Hepatocyte (in vitro differentiated cells): Measurements from ENCODE around the gene URB2. TPM values are rescaled to one million over a fixed set of nuclear protein-coding genes. Genes with fewer than 3 reads are reported as not detected.
"Not testable (repeated sequence)": the region's sequence is repeated elsewhere in the genome, so short reads cannot be mapped to it uniquely, and the experiment has no call there.

Source experiments
- DNase-seq: peaks from one replicate; pipeline ENCODE4 v3.0.0-alpha.2; 2016; ENCODE audit warnings: low spot score
- H2AFZ ChIP-seq: fragments of 200-600 bp; sonication (generic); 2 replicates; pipeline ENCODE4 v1.6.0; 2016; ENCODE audit warnings: antibody characterized with exemption, mild to moderate bottlenecking
- H3K27ac ChIP-seq: fragments of 200-600 bp; sonication (generic); 2 replicates; pipeline ENCODE4 v1.5.1; 2016; ENCODE audit warnings: mild to moderate bottlenecking
- H3K27me3 ChIP-seq: fragments of 200-600 bp; sonication (generic); 2 replicates; pipeline ENCODE4 v1.6.1; 2016
- H3K36me3 ChIP-seq: fragments of 200-600 bp; sonication (generic); replicated peaks from 2 replicates; pipeline ENCODE4 v1.5.1; 2016; ENCODE audit warnings: low read depth; ENCODE audit not compliant: insufficient read depth
- H3K4me1 ChIP-seq: fragments of 200-600 bp; sonication (generic); 2 replicates; pipeline ENCODE4 v1.5.1; 2016; ENCODE audit warnings: mild to moderate bottlenecking, moderate library complexity; ENCODE audit not compliant: insufficient read depth
- H3K4me2 ChIP-seq: fragments of 200-600 bp; sonication (generic); 2 replicates; pipeline ENCODE4 v1.6.0; 2016
- H3K4me3 ChIP-seq: fragments of 200-600 bp; sonication (generic); 2 replicates; pipeline ENCODE4 v1.5.1; 2016; ENCODE audit warnings: mild to moderate bottlenecking
- H3K79me2 ChIP-seq: fragments of 200-600 bp; sonication (generic); 2 replicates; pipeline ENCODE4 v1.6.0; 2017; ENCODE audit warnings: mild to moderate bottlenecking
- H3K9me2 ChIP-seq: fragments of 200-600 bp; sonication (generic); replicated peaks from 2 replicates; pipeline ENCODE4 v1.6.0; 2017; ENCODE audit warnings: mild to moderate bottlenecking; ENCODE audit not compliant: insufficient read depth
- H3K9me3 ChIP-seq: fragments of 200-600 bp; sonication (generic); 2 replicates; pipeline ENCODE4 v1.5.1; 2016; ENCODE audit warnings: low read depth, mild to moderate bottlenecking
- H4K20me1 ChIP-seq: fragments of 200-600 bp; sonication (generic); 2 replicates; pipeline ENCODE4 v1.6.0; 2016; ENCODE audit warnings: mild to moderate bottlenecking; ENCODE audit not compliant: insufficient read depth, poor library complexity, severe bottlenecking
- EZH2 ChIP-seq: fragments of 200-600 bp; sonication (generic); IDR thresholded peaks from 2 replicates; pipeline ENCODE4 v1.6.1; 2016; ENCODE audit warnings: antibody characterized with exemption, mild to moderate bottlenecking, borderline replicate concordance
- EZH2phosphoT487 ChIP-seq: fragments of 200-600 bp; sonication (generic); IDR thresholded peaks from one replicate; pipeline ENCODE4 v1.6.1; 2018; ENCODE audit warnings: antibody characterized with exemption, mild to moderate bottlenecking, low read depth, moderate library complexity; ENCODE audit not compliant: unreplicated experiment, severe bottlenecking
- WGBS: methylation state at CpG from one replicate; pipeline ENCODE4 v1.1.6; 2016; ENCODE audit warnings: low lambda C conversion rate; ENCODE audit errors: missing lambda C conversion rate; 5-methylcytosine and 5-hydroxymethylcytosine counted together
- polyA plus RNA-seq: library from polyadenylated mRNA; unstranded; fragments of >200 nt; fragmentation: Nextera tagmentation; extraction: Ambion mirVana; gene quantifications from 2 replicates; pipeline ENCODE4 v1.2.1, GENCODE V29; 2016
- total RNA-seq: library from RNA; depleted of rRNA; stranded (reverse); fragments of >200 nt; gene quantifications from 2 replicates; pipeline ENCODE4 v1.2.3, GENCODE V29; 2014
- TF ChIP-seq, protein P1 (sequence below): fragments of 200-600 bp; sonication (generic); IDR thresholded peaks from 2 replicates; pipeline ENCODE4 v1.5.1; 2016; ENCODE audit warnings: antibody characterized with exemption, mild to moderate bottlenecking; ENCODE audit not compliant: poor library complexity

Gene URB2
- total and polyA plus RNA-seq, 2 experiments from 2014 or later = 4.6 to 12.4 TPM

DNA sequence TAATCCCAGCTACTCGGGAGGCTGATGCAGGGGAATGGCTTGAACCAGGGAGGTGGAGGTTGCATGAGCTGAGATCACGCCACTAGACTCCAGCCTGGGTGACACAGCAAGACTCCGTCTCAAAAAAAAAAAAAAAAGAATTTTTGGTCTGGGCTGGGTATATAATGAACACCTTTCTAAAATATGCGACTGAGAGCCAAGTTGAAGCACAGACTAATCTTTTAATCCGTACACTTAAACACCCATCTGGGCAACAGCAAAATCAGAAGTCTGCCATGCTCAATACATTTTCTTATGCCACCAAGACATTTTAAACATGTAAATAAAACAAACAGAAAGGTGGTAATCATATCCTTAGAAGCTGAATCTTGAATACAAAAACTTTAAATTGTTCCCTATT, 35.9 kb upstream of the URB2 start:
- Histone ChIP-seq H3K36me3 (no peaks in the 10 kb centered on the region), H3K27ac (no peak overlapping the region), H3K4me2 (no peak overlapping the region), H3K4me1 (no peaks in the 10 kb centered on the region), H3K27me3 (no peaks in the 10 kb centered on the region), H3K9me2 (no peaks in the 10 kb centered on the region), H3K79me2 (no peaks in the 10 kb centered on the region), H3K9me3 (no peaks in the 10 kb centered on the region), H4K20me1 (no peaks in the 10 kb centered on the region), H3K4me3 (no peak overlapping the region), H2AFZ (no peak overlapping the region)
- DNase-seq = no peak
- WGBS = 95% methylated on average over 5 of the region's 5 CpGs
- TF ChIP-seq EZH2phosphoT487 (no peak), EZH2 (no peak)
- TF ChIP-seq, protein P1, sequence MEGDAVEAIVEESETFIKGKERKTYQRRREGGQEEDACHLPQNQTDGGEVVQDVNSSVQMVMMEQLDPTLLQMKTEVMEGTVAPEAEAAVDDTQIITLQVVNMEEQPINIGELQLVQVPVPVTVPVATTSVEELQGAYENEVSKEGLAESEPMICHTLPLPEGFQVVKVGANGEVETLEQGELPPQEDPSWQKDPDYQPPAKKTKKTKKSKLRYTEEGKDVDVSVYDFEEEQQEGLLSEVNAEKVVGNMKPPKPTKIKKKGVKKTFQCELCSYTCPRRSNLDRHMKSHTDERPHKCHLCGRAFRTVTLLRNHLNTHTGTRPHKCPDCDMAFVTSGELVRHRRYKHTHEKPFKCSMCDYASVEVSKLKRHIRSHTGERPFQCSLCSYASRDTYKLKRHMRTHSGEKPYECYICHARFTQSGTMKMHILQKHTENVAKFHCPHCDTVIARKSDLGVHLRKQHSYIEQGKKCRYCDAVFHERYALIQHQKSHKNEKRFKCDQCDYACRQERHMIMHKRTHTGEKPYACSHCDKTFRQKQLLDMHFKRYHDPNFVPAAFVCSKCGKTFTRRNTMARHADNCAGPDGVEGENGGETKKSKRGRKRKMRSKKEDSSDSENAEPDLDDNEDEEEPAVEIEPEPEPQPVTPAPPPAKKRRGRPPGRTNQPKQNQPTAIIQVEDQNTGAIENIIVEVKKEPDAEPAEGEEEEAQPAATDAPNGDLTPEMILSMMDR = no peak

DNA sequence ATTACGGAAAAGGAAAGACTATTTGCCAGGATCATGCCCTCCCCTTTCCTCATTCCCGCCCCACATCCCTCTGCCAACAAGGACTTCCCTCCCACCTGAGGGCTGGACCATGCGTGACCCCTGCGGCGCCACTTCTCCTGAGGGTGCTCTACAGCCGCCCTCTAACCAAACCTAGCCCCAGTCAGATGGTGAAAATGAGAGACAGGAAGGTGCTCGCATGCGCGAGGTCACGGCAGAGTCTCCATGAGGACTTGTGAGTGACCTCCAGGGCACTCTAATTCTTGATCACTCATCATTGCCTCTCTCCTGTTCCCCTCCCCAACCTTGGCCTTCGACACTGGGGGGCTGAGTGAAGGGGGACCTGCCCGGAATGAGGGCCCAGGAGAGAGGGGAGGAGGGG, 32.2 kb upstream of the URB2 start:
- no peaks in the 10 kb centered on the region for H3K27me3 ChIP-seq
- no peaks in the 10 kb centered on the region for H3K4me1 ChIP-seq
- H3K79me2 ChIP-seq = no peaks in the 10 kb centered on the region
- no peaks in the 10 kb centered on the region for H3K9me2 ChIP-seq
- WGBS = 97% methylated on average over 12 of the region's 12 CpGs
- H3K36me3 ChIP-seq = no peaks in the 10 kb centered on the region
- H2AFZ ChIP-seq = no peak overlapping the region
- H3K4me3 ChIP-seq = no peak overlapping the region
- H3K9me3 ChIP-seq = no peaks in the 10 kb centered on the region
- H4K20me1 ChIP-seq = no peaks in the 10 kb centered on the region
- TF ChIP-seq EZH2 = no peak
- TF ChIP-seq, protein P1 = no peak
- no peak for TF ChIP-seq EZH2phosphoT487
- H3K27ac ChIP-seq = no peak overlapping the region
- DNase-seq = no peak
- no peak overlapping the region for H3K4me2 ChIP-seq

DNA sequence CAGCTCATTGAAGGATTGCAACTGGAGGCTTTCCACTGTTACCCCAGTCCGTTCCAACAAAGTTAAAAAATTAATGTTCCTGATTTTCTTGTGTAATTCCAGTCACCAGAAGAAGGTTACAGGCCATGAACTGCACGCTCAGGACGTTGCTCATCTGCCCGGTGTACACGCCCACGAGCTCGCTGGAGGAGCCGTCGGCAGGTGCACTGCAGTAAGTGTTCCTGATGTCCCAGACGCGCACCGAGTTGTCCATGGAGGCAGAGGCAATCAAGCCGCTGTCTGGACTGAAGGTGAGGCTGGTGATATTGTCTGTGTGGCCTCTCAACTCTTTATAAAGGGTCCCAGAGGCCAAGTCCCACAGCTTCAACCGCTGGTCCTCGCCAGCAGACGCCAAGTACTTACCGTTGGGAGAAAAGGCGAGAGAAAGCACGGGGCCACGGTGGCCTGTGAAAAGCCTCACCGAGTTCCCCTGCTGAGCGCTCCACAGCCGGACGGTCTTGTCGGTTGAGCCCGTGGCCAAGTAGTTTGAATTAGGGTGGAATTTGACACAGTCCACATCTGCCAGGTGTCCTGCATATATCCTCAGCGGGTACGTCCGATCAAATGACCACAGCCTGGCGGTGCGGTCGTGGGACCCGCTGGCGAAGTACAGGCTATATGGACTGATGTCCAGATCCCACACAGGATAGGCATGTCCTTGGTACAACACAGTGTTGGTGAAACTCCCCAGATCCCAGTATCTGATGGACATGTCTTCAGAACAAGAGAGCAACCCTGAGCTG, 31.6 kb upstream of the URB2 start:
- no peaks in the 10 kb centered on the region for H3K79me2 ChIP-seq
- H3K4me3 ChIP-seq = no peak overlapping the region
- H3K9me3 ChIP-seq = no peaks in the 10 kb centered on the region
- TF ChIP-seq EZH2 = no peak
- TF ChIP-seq EZH2phosphoT487 = no peak
- TF ChIP-seq, protein P1 = no peak
- 98% methylated on average over 34 of the region's 34 CpGs for WGBS
- no peak overlapping the region for H2AFZ ChIP-seq
- H3K36me3 ChIP-seq = no peaks in the 10 kb centered on the region
- no peaks in the 10 kb centered on the region for H3K4me1 ChIP-seq
- H3K4me2 ChIP-seq = no peak overlapping the region
- H3K27me3 ChIP-seq = no peaks in the 10 kb centered on the region
- no peaks in the 10 kb centered on the region for H3K9me2 ChIP-seq
- H4K20me1 ChIP-seq = no peaks in the 10 kb centered on the region
- no peak overlapping the region for H3K27ac ChIP-seq
- no peak for DNase-seq

DNA sequence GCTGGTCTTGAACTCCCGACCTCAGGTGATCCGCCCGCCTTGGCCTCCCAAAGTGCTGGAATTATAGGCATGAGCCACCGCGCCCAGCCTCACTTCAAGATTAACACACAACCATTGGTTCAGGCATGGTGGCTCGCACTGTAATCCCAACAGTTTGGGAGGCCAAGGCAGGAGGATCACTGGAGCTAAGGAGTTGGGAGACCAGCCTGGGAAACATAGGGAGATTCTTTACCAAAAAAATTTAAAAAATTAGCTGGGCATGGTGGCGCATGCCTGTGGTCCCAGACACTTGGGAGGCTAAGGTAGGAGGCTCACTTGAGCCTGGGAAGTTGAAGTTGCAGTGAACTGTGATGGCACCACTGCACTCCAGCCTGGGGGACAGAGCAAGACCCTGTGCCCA, 30.2 kb upstream of the URB2 start:
- not testable (repeated sequence) for H3K4me2 ChIP-seq, H3K4me3 ChIP-seq
- 98% methylated on average over 7 of the region's 7 CpGs for WGBS

More for the DNA sequence above, 30.2 kb upstream of the URB2 start:
- not testable (repeated sequence) for H3K27ac ChIP-seq, H3K9me3 ChIP-seq, H3K27me3 ChIP-seq, DNase-seq, H2AFZ ChIP-seq, H4K20me1 ChIP-seq, H3K36me3 ChIP-seq, H3K4me1 ChIP-seq, H3K79me2 ChIP-seq, H3K9me2 ChIP-seq
